GM13977 (cell line): ENCODE data around the gene SHISAL1.

Experiments used
- DNase-seq: peaks from one replicate; pipeline ENCODE4 v3.0.0; 2012; ENCODE audit warnings: low spot score
- in situ Hi-C: fragments of 300-500 bp; cut with MboI; formaldehyde crosslinking; loops from one replicate; pipeline ENCODE4 v1.12.0; 2022; ENCODE audit warnings: low sequenced_read_pairs, low pct_unique_long_range_greater_than_20kb, mixed read lengths, inconsistent platforms; ENCODE audit not compliant: unreplicated experiment
- TF ChIP-seq, protein P1 (sequence below): IDR thresholded peaks from 2 replicates; pipeline ENCODE4 v1.5.1; 2012; ENCODE audit warnings: mild to moderate bottlenecking, control low read depth; ENCODE audit not compliant: insufficient read depth; ENCODE audit errors: extremely low read depth, missing control alignments

SHISAL1 gene

GRCh38 chr22:44312766-44313165, at the start of gene SHISAL1:
SHISAL1 (minus strand) TSS chr22:44312951; CDS start chr22:44300945, 12,006 bp downstream.
- in situ Hi-C loops, result no loop called here
- TF ChIP-seq, protein P1, sequence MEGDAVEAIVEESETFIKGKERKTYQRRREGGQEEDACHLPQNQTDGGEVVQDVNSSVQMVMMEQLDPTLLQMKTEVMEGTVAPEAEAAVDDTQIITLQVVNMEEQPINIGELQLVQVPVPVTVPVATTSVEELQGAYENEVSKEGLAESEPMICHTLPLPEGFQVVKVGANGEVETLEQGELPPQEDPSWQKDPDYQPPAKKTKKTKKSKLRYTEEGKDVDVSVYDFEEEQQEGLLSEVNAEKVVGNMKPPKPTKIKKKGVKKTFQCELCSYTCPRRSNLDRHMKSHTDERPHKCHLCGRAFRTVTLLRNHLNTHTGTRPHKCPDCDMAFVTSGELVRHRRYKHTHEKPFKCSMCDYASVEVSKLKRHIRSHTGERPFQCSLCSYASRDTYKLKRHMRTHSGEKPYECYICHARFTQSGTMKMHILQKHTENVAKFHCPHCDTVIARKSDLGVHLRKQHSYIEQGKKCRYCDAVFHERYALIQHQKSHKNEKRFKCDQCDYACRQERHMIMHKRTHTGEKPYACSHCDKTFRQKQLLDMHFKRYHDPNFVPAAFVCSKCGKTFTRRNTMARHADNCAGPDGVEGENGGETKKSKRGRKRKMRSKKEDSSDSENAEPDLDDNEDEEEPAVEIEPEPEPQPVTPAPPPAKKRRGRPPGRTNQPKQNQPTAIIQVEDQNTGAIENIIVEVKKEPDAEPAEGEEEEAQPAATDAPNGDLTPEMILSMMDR, result no peak
- DNase-seq, result no peak

DNA sequence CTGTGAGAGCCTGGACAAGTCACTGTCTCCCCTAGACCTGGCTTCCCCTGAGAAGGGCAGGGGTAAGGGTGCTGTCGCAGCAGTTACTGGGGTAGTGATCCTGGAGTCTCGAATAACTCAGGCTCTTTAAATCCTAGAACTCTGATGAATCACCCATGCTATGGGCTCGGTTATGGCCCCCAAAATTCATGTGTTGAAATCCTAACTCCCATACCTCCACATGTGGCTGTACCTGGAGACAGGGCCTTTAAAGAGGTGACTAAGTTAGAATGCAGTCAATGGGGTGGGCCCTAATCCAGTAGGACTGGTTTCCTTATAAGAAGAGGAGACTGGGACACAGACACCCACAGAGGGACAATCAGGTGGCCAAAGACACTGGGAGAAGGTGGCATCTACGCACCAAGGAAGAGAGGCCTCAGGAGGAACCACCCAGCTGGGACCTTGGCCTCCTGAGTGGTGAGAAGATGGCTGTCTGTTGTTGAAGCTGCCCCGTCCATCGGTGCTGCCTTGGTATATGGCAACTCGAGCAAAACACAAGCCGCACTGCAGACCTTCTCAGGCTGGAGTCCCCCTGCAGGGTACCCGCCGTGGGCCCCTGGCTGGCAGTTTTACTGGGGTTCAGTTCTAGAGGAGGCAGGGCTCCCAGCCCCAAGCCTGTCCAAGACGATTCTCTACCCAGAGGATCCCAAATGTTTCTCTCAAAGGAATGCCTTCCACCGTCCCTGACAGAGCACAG, 48.8 kb upstream of the SHISAL1 start:
- no peak for DNase-seq
- TF ChIP-seq, protein P1, result no peak
- in situ Hi-C loops, result no loop called here

GRCh38 chr22:44360668-44361381, 48.1 kb upstream of the SHISAL1 start:
- TF ChIP-seq, protein P1, result no peak
- in situ Hi-C loops, result no loop called here
- no peak for DNase-seq

DNA sequence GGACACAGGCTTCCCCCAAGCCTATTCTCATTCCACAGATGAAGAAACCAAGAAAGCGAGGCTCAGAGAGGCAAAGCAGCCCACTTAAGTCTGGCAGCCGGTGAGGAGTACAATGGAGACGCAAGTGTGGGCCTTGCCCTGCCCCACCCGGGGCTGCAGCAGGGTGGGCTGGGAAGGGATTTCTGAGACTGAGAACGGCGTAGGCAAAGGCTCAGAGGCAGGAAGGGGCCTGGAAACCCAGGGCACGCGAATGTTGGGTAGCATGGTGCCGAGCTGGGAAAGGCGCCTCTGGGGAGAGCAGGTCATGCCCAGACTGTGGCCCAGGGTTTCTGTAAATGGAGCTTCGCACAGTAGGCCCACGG, 47.5 kb upstream of the SHISAL1 start:
- no peak for DNase-seq
- TF ChIP-seq, protein P1, result no peak
- in situ Hi-C loops, result no loop called here

DNA sequence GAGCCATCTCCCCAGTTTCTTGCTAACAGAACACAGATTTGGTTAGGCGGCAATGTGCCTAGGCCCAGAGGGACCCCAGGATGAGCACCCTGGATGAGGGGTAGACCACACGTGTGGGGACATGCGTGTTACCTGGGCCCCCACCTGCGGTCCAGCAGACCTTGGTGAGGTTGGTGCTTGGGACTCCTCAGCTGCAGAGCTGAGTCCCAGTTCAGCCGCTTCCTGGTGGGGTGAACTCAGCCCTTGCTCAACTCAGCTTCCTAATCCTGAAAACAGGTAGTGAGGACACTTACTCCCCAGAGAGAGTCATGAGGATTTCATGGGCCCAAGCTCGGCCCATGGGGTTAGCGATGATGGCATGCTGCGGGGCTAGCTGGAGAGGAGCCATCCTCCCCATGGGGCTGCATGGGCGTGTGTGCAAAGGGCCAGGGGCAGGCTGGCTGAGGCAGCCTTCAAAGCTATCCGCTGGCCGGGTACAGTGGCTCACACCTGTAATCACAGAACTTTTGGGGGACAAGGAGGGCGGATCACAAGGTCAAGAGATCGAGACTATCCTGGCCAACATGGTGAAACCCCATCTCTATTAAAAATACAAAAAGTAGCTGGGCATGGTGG, 46.9 kb upstream of the SHISAL1 start:
- DNase-seq, result no peak
- in situ Hi-C loops, result no loop called here
- TF ChIP-seq, protein P1, result no peak

GRCh38 chr22:44358709-44359440, 46.1 kb upstream of the SHISAL1 start:
- in situ Hi-C loops, result no loop called here
- TF ChIP-seq, protein P1, result no peak
- no peak for DNase-seq
